Thymus (tissue), 11 donors: ENCODE measurements around the gene HOPX. TPM values are rescaled to one million over a fixed set of nuclear protein-coding genes. Genes with fewer than 3 reads are reported as not detected.

ENCODE experiments used
- DNase-seq, 9 donors: peaks; one replicate each; pipeline ENCODE4 v3.0.0-alpha.2; 2013; ENCODE audit warnings: low spot score in 9 of 9, low read depth in 6 of 9, missing footprints in 1 of 9
- H3K27ac ChIP-seq, 2 donors: one replicate each; pipeline ENCODE4 v1.5.1; 2013; ENCODE audit warnings: control low read depth in 1 of 2, low read depth in 1 of 2, low read length in 1 of 2, mild to moderate bottlenecking in 1 of 2, moderate library complexity in 1 of 2
- H3K27me3 ChIP-seq, 2 donors: one replicate each; pipeline ENCODE4 v1.5.1; 2013; ENCODE audit warnings: low read length in 1 of 2; ENCODE audit not compliant: control insufficient read depth in 2 of 2, insufficient read depth in 1 of 2
- H3K36me3 ChIP-seq, 2 donors: one replicate each; pipeline ENCODE4 v1.5.1; 2013; ENCODE audit warnings: low read length in 1 of 2, mild to moderate bottlenecking in 1 of 2, moderate library complexity in 1 of 2; ENCODE audit not compliant: control insufficient read depth in 2 of 2, insufficient read depth in 2 of 2
- H3K4me1 ChIP-seq, 2 donors: one replicate each; pipeline ENCODE4 v1.5.1; 2013; ENCODE audit warnings: low read length in 2 of 2; ENCODE audit not compliant: control insufficient read depth in 2 of 2, insufficient read depth in 2 of 2
- H3K4me3 ChIP-seq, 2 donors: one replicate each; pipeline ENCODE4 v1.5.1; 2013; ENCODE audit warnings: low read length in 2 of 2, control low read depth in 1 of 2, mild to moderate bottlenecking in 1 of 2
- H3K9me3 ChIP-seq, 2 donors: one replicate each; pipeline ENCODE4 v1.5.1; 2013; ENCODE audit warnings: low read length in 1 of 2, mild to moderate bottlenecking in 1 of 2; ENCODE audit not compliant: control insufficient read depth in 2 of 2, insufficient read depth in 1 of 2
- WGBS: extraction: QIAGEN DNeasy Blood & Tissue Kit; methylation state at CpG from one replicate; pipeline ENCODE4 v1.1.7; 2013; 5-methylcytosine and 5-hydroxymethylcytosine counted together
- polyA plus RNA-seq: library from polyadenylated mRNA; stranded (reverse); fragments of 200-250 nt; gene quantifications from one replicate; pipeline ENCODE4 v1.2.3, GENCODE V29; 2013
- total RNA-seq: library from RNA; stranded (reverse); fragments of 120-200 nt; gene quantifications from one replicate; pipeline ENCODE4 v1.2.4, GENCODE V29; 2013
- donor health status: healthy.

The HOPX gene
- total and polyA plus RNA-seq, 2 donors: 5.9 to 99.6 TPM

- peaks cover 26 to 52% of the 10 kb centered on the region in 2 donors for H3K27me3 ChIP-seq
- no peak overlapping the region for H3K27ac ChIP-seq
- no peak overlapping the region for H3K4me3 ChIP-seq
- H3K36me3 ChIP-seq: no peaks in the 10 kb centered on the region
- DNase-seq: no peak
- peaks cover 13 to 34% of the 10 kb centered on the region in 2 donors for H3K4me1 ChIP-seq
- no peaks in the 10 kb centered on the region for H3K9me3 ChIP-seq
- 67% methylated on average over 4 of the region's 4 CpGs for WGBS
These were observed 26.9 kb downstream of the HOPX start for GRCh38 chr4:56654238-56654632.

- no peaks in the 10 kb centered on the region for H3K9me3 ChIP-seq
These were observed 27.4 kb downstream of the HOPX start for GRCh38 chr4:56653461-56654237.

GRCh38 chr4:56652196-56652595 is 28.9 kb downstream of the HOPX start:
- Histone ChIP-seq H3K4me1 (peaks cover 13 to 34% of the 10 kb centered on the region in 2 donors), H3K9me3 (no peaks in the 10 kb centered on the region), H3K27me3 (peaks cover 26 to 39% of the 10 kb centered on the region in 2 donors), H3K4me3 (no peak overlapping the region), H3K27ac (no peak overlapping the region), H3K36me3 (no peaks in the 10 kb centered on the region)
- no peak for DNase-seq
- 98% methylated on average over 3 of the region's 3 CpGs for WGBS

More at GRCh38 chr4:56653461-56654237, 27.4 kb downstream of the HOPX start:
- 9% methylated on average over 1 of the region's 1 CpG for WGBS
- H3K4me3 ChIP-seq: no peak overlapping the region
- peaks cover 26 to 51% of the 10 kb centered on the region in 2 donors for H3K27me3 ChIP-seq
- DNase-seq: no peak
- H3K36me3 ChIP-seq: no peaks in the 10 kb centered on the region
- H3K4me1 ChIP-seq: peaks cover 13 to 34% of the 10 kb centered on the region in 2 donors
- H3K27ac ChIP-seq: no peak overlapping the region

DNA sequence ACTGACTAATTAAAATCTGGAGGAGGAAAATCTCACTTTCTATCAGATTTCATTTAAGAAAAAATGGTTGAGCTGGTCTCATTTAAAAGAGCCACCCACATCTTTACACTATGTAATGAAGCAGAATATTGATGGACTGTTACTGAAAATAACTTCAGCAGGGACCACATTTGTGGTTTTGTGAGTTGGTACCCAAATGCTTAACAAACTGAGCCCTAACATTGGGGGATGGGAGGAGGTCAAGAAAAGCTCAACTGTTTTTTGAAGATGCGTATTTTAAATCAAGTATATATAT is 30.1 kb downstream of the HOPX start:
- no peak overlapping the region for H3K27ac ChIP-seq

DNA sequence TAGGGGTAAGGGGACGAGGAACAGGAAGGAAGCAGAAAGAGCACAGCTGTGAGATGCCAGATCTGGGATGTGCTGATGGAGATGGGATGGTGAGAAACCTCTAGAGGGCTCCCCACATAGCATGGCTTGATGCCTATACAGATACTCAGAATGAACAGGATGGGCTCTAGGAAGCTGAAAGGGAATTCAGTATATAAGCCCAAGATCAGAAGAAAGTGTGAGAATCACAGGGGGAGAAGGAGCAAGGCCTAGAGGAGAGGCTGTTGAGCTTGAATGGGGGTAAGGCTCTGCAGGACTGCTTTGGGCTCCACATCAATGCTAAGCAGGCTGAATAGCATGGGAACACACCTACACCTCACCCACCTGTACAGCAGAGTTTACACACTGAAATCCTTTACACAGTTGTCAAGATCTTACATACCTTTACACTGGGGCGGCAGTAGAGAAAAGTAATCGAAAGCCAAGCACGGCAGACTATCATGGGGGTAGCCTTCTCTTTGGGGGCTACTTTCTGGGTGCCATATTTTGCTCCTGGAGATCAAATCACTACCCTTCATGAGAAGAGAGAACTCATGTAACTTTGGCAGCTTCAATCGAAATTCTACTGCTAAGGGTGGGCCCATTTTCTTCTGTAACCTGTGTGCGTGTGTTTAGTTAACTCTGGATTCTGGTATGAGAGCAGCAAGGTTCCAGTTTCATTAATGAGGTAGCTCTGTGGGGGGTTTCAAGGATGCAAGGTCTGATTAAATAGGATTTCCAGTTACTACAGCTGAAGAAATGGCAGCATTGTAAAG is 30.6 kb downstream of the HOPX start:
- Histone ChIP-seq H3K36me3 (no peaks in the 10 kb centered on the region), H3K4me3 (no peak overlapping the region), H3K27ac (no peak overlapping the region), H3K9me3 (no peaks in the 10 kb centered on the region), H3K27me3 (peaks cover 14 to 21% of the 10 kb centered on the region in 2 donors), H3K4me1 (peaks cover 4 to 23% of the 10 kb centered on the region in 2 donors)
- no peak for DNase-seq
- 69% methylated on average over 6 of the region's 6 CpGs for WGBS

More for the DNA sequence above, 30.1 kb downstream of the HOPX start:
- H3K27me3 ChIP-seq: peaks cover 18 to 27% of the 10 kb centered on the region in 2 donors
- H3K36me3 ChIP-seq: no peaks in the 10 kb centered on the region
- 96% methylated on average over 1 of the region's 1 CpG for WGBS
- peaks cover 9 to 24% of the 10 kb centered on the region in 2 donors for H3K4me1 ChIP-seq
- H3K9me3 ChIP-seq: no peaks in the 10 kb centered on the region
- no peak for DNase-seq
- no peak overlapping the region for H3K4me3 ChIP-seq

DNA sequence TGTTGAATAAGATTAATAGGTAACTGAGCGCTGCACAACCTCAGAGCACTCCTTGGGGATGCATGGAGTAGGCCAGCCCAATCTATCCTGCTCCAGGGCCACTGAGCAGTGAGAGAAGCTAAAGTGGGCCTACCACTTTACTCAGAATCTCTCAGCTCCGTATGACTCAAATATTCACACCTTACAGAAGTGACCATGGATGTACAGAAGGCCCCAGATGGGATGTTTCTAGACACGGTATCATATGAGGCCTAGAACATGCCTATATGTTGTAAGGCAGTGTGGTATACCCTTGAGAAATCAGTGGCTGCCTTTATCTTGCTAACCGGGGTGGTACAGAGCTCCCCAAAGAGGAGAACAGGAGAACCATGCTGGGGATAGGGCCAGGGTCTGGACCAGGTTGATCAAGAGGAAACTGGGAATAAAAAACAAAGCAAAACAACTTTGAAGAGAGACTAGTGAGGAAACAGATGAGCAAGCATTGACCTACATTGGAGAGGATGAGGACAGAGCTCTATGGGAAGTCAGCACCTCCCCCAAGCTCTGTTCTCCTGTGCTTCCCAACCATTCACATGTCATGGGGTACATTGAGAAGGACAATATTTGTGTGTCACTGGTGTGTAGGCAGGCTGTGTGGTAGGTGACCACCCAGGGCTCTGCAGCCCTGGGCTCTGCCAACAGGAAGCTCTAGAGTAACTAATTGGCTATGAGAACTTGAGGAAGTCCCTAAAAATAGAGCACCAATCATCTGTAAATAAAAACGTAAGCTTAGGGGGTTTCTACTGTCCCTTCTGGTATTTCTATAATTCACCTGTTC is 31.4 kb downstream of the HOPX start:
- Histone ChIP-seq H3K4me1 (peaks cover 0 to 15% of the 10 kb centered on the region in 2 donors), H3K36me3 (no peaks in the 10 kb centered on the region), H3K9me3 (no peaks in the 10 kb centered on the region), H3K27ac (no peak overlapping the region), H3K27me3 (peaks cover 5 to 13% of the 10 kb centered on the region in 2 donors), H3K4me3 (no peak overlapping the region)
- WGBS: 81% methylated on average over 5 of the region's 5 CpGs
- no peak for DNase-seq

DNA sequence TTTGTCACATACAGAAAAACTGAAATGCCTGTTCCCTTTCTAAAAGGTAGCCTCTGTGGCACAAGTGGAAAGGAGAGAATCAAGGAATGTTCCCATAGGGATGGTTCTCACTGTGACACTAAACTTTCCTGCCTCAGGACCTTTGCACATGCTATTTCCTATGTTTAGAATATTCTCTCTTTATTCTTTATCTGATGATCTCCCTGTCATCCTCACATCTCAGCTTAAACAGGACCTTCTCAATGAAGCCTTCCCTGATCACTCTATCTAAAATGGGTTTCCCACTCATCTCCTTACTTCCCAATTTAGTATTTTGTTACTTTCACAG is 32.3 kb downstream of the HOPX start:
- peaks cover 0 to 5% of the 10 kb centered on the region in 2 donors for H3K27me3 ChIP-seq
- H3K27ac ChIP-seq: no peak overlapping the region
- H3K4me1 ChIP-seq: peaks cover 0 to 7% of the 10 kb centered on the region in 2 donors
- H3K4me3 ChIP-seq: no peak overlapping the region
- no peak for DNase-seq
- H3K36me3 ChIP-seq: no peaks in the 10 kb centered on the region
- no peaks in the 10 kb centered on the region for H3K9me3 ChIP-seq

DNA sequence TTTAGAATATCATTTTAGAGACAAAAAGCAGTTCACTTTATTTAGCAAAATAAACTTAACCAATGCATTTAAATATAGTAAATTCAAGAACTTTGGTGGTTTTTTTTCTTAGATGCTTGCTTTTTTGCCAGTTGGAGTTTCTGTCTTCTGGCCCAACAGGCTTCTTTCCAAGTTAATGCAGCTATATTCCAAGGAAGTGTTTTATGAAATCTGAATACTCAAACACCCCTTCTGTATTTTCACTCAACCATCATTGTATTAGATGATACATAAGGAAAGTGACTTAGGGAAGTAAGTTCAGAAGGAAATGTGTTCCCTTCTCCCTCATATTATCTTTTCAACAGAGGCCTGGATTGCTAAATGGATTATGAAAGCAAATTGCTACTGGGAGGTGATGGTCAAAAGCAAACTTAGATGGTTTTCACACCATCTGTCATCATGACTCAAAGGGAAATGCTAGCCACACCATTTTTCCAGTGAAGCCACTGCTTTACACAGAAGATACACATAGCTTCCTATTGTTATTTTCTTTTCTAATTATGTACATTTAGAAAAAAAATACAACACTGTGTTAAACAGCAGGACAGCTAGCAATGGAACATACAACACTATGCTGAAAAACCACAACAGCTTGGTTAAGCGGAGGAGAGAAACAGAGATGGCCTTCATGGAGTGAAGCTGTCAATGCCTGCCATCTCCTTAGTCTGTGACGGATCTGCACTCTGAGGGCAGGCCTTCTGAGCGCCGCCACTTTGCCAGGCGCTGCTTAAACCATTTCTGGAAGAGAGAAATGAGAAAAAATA is 32.9 kb downstream of the HOPX start:
- DNase-seq: no peak
- Histone ChIP-seq H3K27me3 (no peaks in the 10 kb centered on the region), H3K4me3 (no peak overlapping the region), H3K36me3 (no peaks in the 10 kb centered on the region), H3K9me3 (no peaks in the 10 kb centered on the region), H3K27ac (no peak overlapping the region), H3K4me1 (peaks cover 0 to 2% of the 10 kb centered on the region in 2 donors)
- 98% methylated on average over 5 of the region's 5 CpGs for WGBS
